Prostate gland (tissue), 2 donors: ENCODE results near the gene SCG5.

Experiments
- CTCF ChIP-seq, 4 experiments: fragments of 200-600 bp in 2 of 4; fragments of 450-650 bp in 2 of 4; sonication (generic) in 2 of 4; IDR thresholded peaks; 1 replicate in 3 of 4; 2 replicates in 1 of 4; pipeline ENCODE4 v1.5.1; 2016 to 2019; ENCODE audit warnings: antibody characterized with exemption in 4 of 4, mild to moderate bottlenecking in 2 of 4, moderate library complexity in 2 of 4
- POLR2A ChIP-seq: fragments of 450-650 bp; IDR thresholded peaks from one replicate; pipeline ENCODE4 v1.6.1; 2016; ENCODE audit warnings: antibody characterized with exemption, mild to moderate bottlenecking
- POLR2AphosphoS5 ChIP-seq: sonication (generic); formaldehyde crosslinking; IDR thresholded peaks from one replicate; pipeline ENCODE4 v1.6.1; 2017; ENCODE audit warnings: antibody characterized with exemption

GRCh38 chr15:32677238-32677750, 35.8 kb downstream of the SCG5 start:
- no peak for TF ChIP-seq CTCF (IDR thresholded peaks at IDR 0.05)
- TF ChIP-seq POLR2A, result no peak
- no peak for TF ChIP-seq POLR2AphosphoS5
